Gastroesophageal sphincter (tissue), 3 donors: Measurements from ENCODE around the gene RAD51B.

Source experiments
- EP300 ChIP-seq: sonication (generic); formaldehyde crosslinking; IDR thresholded peaks from one replicate; pipeline ENCODE4 v1.6.1; 2017; ENCODE audit warnings: antibody characterized with exemption, mild to moderate bottlenecking
- POLR2A ChIP-seq, 2 donors: fragments of 450-650 bp; IDR thresholded peaks; one replicate each; pipeline ENCODE4 v1.6.1; 2017; ENCODE audit warnings: antibody characterized with exemption in 2 of 2, mild to moderate bottlenecking in 2 of 2, moderate library complexity in 1 of 2
- POLR2AphosphoS5 ChIP-seq: sonication (generic); formaldehyde crosslinking; IDR thresholded peaks from one replicate; pipeline ENCODE4 v1.6.1; 2017; ENCODE audit warnings: antibody characterized with exemption
- TF ChIP-seq, protein P1 (sequence below), 4 experiments: fragments of 200-600 bp in 2 of 4; fragments of 450-650 bp in 2 of 4; sonication (generic) in 1 of 4; IDR thresholded peaks; one replicate each; pipeline ENCODE4 v1.5.1; 2017 to 2019; ENCODE audit warnings: antibody characterized with exemption in 4 of 4, mild to moderate bottlenecking in 2 of 4, moderate library complexity in 2 of 4

DNA sequence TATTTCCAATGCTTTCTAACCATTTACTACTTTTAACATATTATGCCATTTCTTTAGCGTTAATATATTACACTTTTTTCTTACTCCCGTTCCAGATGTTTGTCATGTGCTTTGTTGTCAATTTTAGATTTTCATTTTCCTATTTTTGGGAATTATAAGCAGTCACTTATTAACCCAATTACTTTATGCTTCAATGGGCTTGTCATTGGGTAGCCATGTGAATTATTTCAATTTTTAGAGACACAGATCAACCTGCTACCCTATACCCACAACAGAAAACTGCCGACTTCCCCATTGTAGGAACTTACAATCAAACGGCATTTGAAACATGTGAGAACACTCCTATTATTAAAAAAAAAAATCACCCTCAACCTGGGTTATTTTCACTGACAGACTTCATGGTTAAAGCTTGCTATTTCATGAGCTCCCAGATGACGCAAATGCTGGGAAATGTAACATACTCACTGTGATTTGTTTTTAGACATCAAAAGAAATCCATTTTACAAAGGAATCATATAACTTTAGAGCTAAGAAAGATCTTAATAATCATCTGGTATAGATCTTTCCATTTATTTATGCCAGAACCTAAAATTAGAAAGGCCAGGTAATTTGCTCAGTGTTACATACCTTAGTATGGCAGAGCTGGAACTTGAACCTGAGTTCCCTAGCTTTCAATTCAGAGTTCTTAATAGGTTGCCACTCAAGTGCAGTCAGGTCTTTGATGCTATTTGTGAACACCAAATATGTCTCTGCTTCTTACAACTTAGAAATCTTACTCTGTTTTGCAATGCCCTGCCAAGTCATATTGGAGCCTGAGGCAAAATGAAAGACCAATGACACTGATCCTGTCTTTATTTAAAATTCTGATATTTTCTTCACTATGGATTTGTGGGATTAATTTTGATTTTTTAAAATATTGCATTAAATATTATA lies 340.4 kb downstream of the RAD51B start:
- TF ChIP-seq, protein P1, sequence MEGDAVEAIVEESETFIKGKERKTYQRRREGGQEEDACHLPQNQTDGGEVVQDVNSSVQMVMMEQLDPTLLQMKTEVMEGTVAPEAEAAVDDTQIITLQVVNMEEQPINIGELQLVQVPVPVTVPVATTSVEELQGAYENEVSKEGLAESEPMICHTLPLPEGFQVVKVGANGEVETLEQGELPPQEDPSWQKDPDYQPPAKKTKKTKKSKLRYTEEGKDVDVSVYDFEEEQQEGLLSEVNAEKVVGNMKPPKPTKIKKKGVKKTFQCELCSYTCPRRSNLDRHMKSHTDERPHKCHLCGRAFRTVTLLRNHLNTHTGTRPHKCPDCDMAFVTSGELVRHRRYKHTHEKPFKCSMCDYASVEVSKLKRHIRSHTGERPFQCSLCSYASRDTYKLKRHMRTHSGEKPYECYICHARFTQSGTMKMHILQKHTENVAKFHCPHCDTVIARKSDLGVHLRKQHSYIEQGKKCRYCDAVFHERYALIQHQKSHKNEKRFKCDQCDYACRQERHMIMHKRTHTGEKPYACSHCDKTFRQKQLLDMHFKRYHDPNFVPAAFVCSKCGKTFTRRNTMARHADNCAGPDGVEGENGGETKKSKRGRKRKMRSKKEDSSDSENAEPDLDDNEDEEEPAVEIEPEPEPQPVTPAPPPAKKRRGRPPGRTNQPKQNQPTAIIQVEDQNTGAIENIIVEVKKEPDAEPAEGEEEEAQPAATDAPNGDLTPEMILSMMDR (IDR thresholded peaks at IDR 0.05), result no peak
- TF ChIP-seq POLR2AphosphoS5, result no peak
- TF ChIP-seq POLR2A (IDR thresholded peaks at IDR 0.05), result no peak
- TF ChIP-seq EP300, result no peak
